Karpas-422 (cell line): ENCODE data around the gene ZDHHC23. TPM values are rescaled to one million over a fixed set of nuclear protein-coding genes. Genes with fewer than 3 reads are reported as not detected.
A peak's percentile ranks its signal among the peaks of the same experiment; 100 is the strongest.

Experiments
- DNase-seq: peaks from one replicate; pipeline ENCODE4 v3.0.0-alpha.2; 2015
- H2AFZ ChIP-seq: fragments of 200-600 bp; sonication (generic); 2 replicates; pipeline ENCODE4 v1.6.1; 2014; ENCODE audit warnings: antibody characterized with exemption, low read length, mixed read lengths
- H3K27ac ChIP-seq: fragments of 200-600 bp; sonication (generic); 2 replicates; pipeline ENCODE4 v1.5.1; 2014; ENCODE audit warnings: mild to moderate bottlenecking, low read length, moderate library complexity
- H3K27me3 ChIP-seq: fragments of 200-600 bp; sonication (generic); 2 replicates; pipeline ENCODE4 v1.6.1; 2014; ENCODE audit warnings: low read length, mixed read lengths
- H3K36me3 ChIP-seq: fragments of 200-600 bp; sonication (generic); 2 replicates; pipeline ENCODE4 v1.6.1; 2014; ENCODE audit warnings: low read length, mixed read lengths; ENCODE audit not compliant: insufficient read depth
- H3K4me1 ChIP-seq: fragments of 200-600 bp; sonication (generic); 2 replicates; pipeline ENCODE4 v1.6.1; 2014; ENCODE audit warnings: mild to moderate bottlenecking, low read length, mixed read lengths
- H3K4me2 ChIP-seq: fragments of 200-600 bp; sonication (generic); 2 replicates; pipeline ENCODE4 v1.6.1; 2014; ENCODE audit warnings: low read length, low read depth, mild to moderate bottlenecking; ENCODE audit not compliant: poor library complexity, severe bottlenecking
- H3K4me3 ChIP-seq: fragments of 200-600 bp; sonication (generic); 2 replicates; pipeline ENCODE4 v1.5.1; 2014; ENCODE audit warnings: mild to moderate bottlenecking, antibody characterized with exemption, low read length, mixed read lengths
- H3K79me2 ChIP-seq: fragments of 200-600 bp; sonication (generic); 2 replicates; pipeline ENCODE4 v1.6.1; 2014; ENCODE audit warnings: mild to moderate bottlenecking, low read length, mixed read lengths
- H3K9ac ChIP-seq: fragments of 200-600 bp; sonication (generic); 2 replicates; pipeline ENCODE4 v1.6.0; 2014; ENCODE audit warnings: low read length
- H3K9me2 ChIP-seq: fragments of 200-600 bp; sonication (generic), shearing (Covaris generic); replicated peaks from 2 replicates; pipeline ENCODE4 v1.6.0; 2014; ENCODE audit warnings: mild to moderate bottlenecking, low read length, moderate library complexity; ENCODE audit not compliant: insufficient read depth
- H3K9me3 ChIP-seq: fragments of 300-700, 200-600 bp; sonication (generic); 2 replicates; pipeline ENCODE4 v1.6.1; 2014; ENCODE audit warnings: low read length, mixed read lengths
- H4K20me1 ChIP-seq: fragments of 200-600 bp; sonication (generic); 2 replicates; pipeline ENCODE4 v1.6.1; 2014; ENCODE audit warnings: mild to moderate bottlenecking, antibody characterized with exemption, low read length, low read depth; ENCODE audit not compliant: insufficient read depth
- total RNA-seq: library from RNA; depleted of rRNA; stranded (reverse); fragments of >200 nt; shearing (Covaris generic); gene quantifications from 2 replicates; pipeline ENCODE4 v1.2.3, GENCODE V29; 2014; ENCODE audit warnings: low replicate concordance; rRNA removed

ZDHHC23 gene
- total RNA-seq: 32.1 and 35.6 TPM in 2 replicates

GRCh38 chr3:113947372-113948014 is at the start of gene ZDHHC23:
Gene ZDHHC23 (plus strand): TSS chr3:113948013. CDS start chr3:113948803, 790 bp downstream.
- H3K9me3 ChIP-seq: no peaks in the 10 kb centered on the region
- H3K27ac ChIP-seq: no peak within 1 kb of the TSS
- peak within 1 kb of the TSS; percentile 81 for H3K9ac ChIP-seq

GRCh38 chr3:113898892-113899291 is 48.9 kb upstream of the ZDHHC23 start:
- no peak overlapping the region for H3K4me2 ChIP-seq
- H3K27me3 ChIP-seq: no peaks in the 10 kb centered on the region
- H3K36me3 ChIP-seq: no peaks in the 10 kb centered on the region
- H4K20me1 ChIP-seq: no peaks in the 10 kb centered on the region
- H3K79me2 ChIP-seq: no peaks in the 10 kb centered on the region
- H3K4me3 ChIP-seq: no peak overlapping the region
- no peaks in the 10 kb centered on the region for H3K9me2 ChIP-seq
- DNase-seq: no peak
- H2AFZ ChIP-seq: no peak overlapping the region
- no peaks in the 10 kb centered on the region for H3K9me3 ChIP-seq
- peaks cover 6% of the 10 kb centered on the region; the same call in 1 of the 2 replicates for H3K4me1 ChIP-seq
- no peak overlapping the region for H3K27ac ChIP-seq
- H3K9ac ChIP-seq: no peak overlapping the region

More at GRCh38 chr3:113947372-113948014, at the start of gene ZDHHC23:
- H3K4me1 ChIP-seq: peaks cover 25% of the 10 kb centered on the region
- H3K79me2 ChIP-seq: peaks cover 10% of the 10 kb centered on the region
- H2AFZ ChIP-seq: peak within 1 kb of the TSS; percentile 95
- peak within 1 kb of the TSS; percentile 83 for H3K4me2 ChIP-seq
- peak; percentile 82 for DNase-seq
- H3K4me3 ChIP-seq: peak within 1 kb of the TSS; percentile 93
- no peaks in the 10 kb centered on the region for H3K9me2 ChIP-seq
- no peaks in the 10 kb centered on the region for H4K20me1 ChIP-seq
- H3K36me3 ChIP-seq: no peaks in the 10 kb centered on the region
- H3K27me3 ChIP-seq: no peaks in the 10 kb centered on the region

- DNase-seq: no peak
- Histone ChIP-seq H4K20me1 (no peaks in the 10 kb centered on the region), H3K4me3 (no peak overlapping the region), H3K9me2 (no peaks in the 10 kb centered on the region), H3K36me3 (no peaks in the 10 kb centered on the region), H3K4me1 (no peaks in the 10 kb centered on the region), H3K4me2 (no peak overlapping the region), H3K9ac (no peak overlapping the region), H3K27ac (no peak overlapping the region), H3K79me2 (no peaks in the 10 kb centered on the region), H3K27me3 (no peaks in the 10 kb centered on the region), H3K9me3 (no peaks in the 10 kb centered on the region), H2AFZ (no peak overlapping the region)
Observed at GRCh38 chr3:113906568-113907140, 41.2 kb upstream of the ZDHHC23 start.

- Histone ChIP-seq H3K79me2 (no peaks in the 10 kb centered on the region), H3K36me3 (no peaks in the 10 kb centered on the region), H3K4me1 (no peaks in the 10 kb centered on the region), H4K20me1 (no peaks in the 10 kb centered on the region), H2AFZ (no peak overlapping the region), H3K9me2 (no peaks in the 10 kb centered on the region), H3K4me2 (no peak overlapping the region), H3K9ac (no peak overlapping the region), H3K27me3 (no peaks in the 10 kb centered on the region), H3K4me3 (no peak overlapping the region), H3K9me3 (no peaks in the 10 kb centered on the region), H3K27ac (no peak overlapping the region)
- DNase-seq: no peak
Observed at GRCh38 chr3:113908133-113908532, 39.7 kb upstream of the ZDHHC23 start.

- Histone ChIP-seq H3K4me1 (no peaks in the 10 kb centered on the region), H2AFZ (no peak overlapping the region), H3K36me3 (no peaks in the 10 kb centered on the region), H3K9ac (no peak overlapping the region), H3K27ac (no peak overlapping the region), H3K4me2 (no peak overlapping the region), H3K4me3 (no peak overlapping the region), H3K9me2 (no peaks in the 10 kb centered on the region), H3K79me2 (no peaks in the 10 kb centered on the region), H4K20me1 (no peaks in the 10 kb centered on the region), H3K27me3 (no peaks in the 10 kb centered on the region), H3K9me3 (no peaks in the 10 kb centered on the region)
- DNase-seq: no peak
Observed at GRCh38 chr3:113910966-113911365, 36.8 kb upstream of the ZDHHC23 start.

- peak overlapping the region; percentile 24 for H3K4me2 ChIP-seq
- H3K9me3 ChIP-seq: no peaks in the 10 kb centered on the region
- H3K36me3 ChIP-seq: no peaks in the 10 kb centered on the region
- no peak overlapping the region for H3K9ac ChIP-seq
- H2AFZ ChIP-seq: no peak overlapping the region
- no peaks in the 10 kb centered on the region for H3K79me2 ChIP-seq
- no peaks in the 10 kb centered on the region for H4K20me1 ChIP-seq
- no peaks in the 10 kb centered on the region for H3K9me2 ChIP-seq
- no peak overlapping the region for H3K4me3 ChIP-seq
- no peaks in the 10 kb centered on the region for H3K27me3 ChIP-seq
- H3K27ac ChIP-seq: no peak overlapping the region
- no peaks in the 10 kb centered on the region for H3K4me1 ChIP-seq
- DNase-seq: peak; percentile 79
Observed at GRCh38 chr3:113912552-113913236, 35.1 kb upstream of the ZDHHC23 start.

- no peak for DNase-seq
- Histone ChIP-seq H3K9me3 (no peaks in the 10 kb centered on the region), H3K4me3 (no peak overlapping the region), H3K9ac (no peak overlapping the region), H3K27ac (no peak overlapping the region), H3K4me2 (no peak overlapping the region), H3K36me3 (no peaks in the 10 kb centered on the region), H2AFZ (no peak overlapping the region), H3K4me1 (no peaks in the 10 kb centered on the region), H4K20me1 (no peaks in the 10 kb centered on the region), H3K27me3 (no peaks in the 10 kb centered on the region), H3K79me2 (no peaks in the 10 kb centered on the region), H3K9me2 (no peaks in the 10 kb centered on the region)
Observed at GRCh38 chr3:113914646-113915045, 33.2 kb upstream of the ZDHHC23 start.

- Histone ChIP-seq H3K79me2 (no peaks in the 10 kb centered on the region), H4K20me1 (no peaks in the 10 kb centered on the region), H3K27ac (no peak overlapping the region), H3K9me2 (no peaks in the 10 kb centered on the region), H2AFZ (no peak overlapping the region), H3K27me3 (no peaks in the 10 kb centered on the region), H3K4me3 (no peak overlapping the region), H3K4me2 (no peak overlapping the region), H3K9ac (no peak overlapping the region), H3K36me3 (no peaks in the 10 kb centered on the region), H3K4me1 (no peaks in the 10 kb centered on the region), H3K9me3 (peaks cover 8% of the 10 kb centered on the region; the same call in 1 of the 2 replicates)
- no peak for DNase-seq
Observed at GRCh38 chr3:113927556-113927955, 20.3 kb upstream of the ZDHHC23 start.
